Stimulated activated CD4-positive, alpha-beta T cell treated with anti-CD3 and anti-CD28 coated beads, Interleukin-12 subunit alpha, Interleukin-12 subunit beta, amount 100 ng/mL, for 4 hours (primary cell): Measurements from ENCODE around the gene IZUMO2.
"Not testable (repeated sequence)": the region's sequence is repeated elsewhere in the genome, so short reads cannot be mapped to it uniquely, and the experiment has no call there.

Source experiments
- DNase-seq: peaks from one replicate; pipeline ENCODE4 v3.0.0-alpha.2; 2020

Gene IZUMO2

GRCh38 chr19:50134777-50135719 lies 28.0 kb downstream of the IZUMO2 start:
- not testable (repeated sequence) for DNase-seq

GRCh38 chr19:50133518-50134492 lies 29.3 kb downstream of the IZUMO2 start:
- DNase-seq, result not testable (repeated sequence)

GRCh38 chr19:50104012-50104411 lies 59.1 kb downstream of the IZUMO2 start:
- DNase-seq, result not testable (repeated sequence)

- not testable (repeated sequence) for DNase-seq
Measured at GRCh38 chr19:50103405-50103804, 59.7 kb downstream of the IZUMO2 start.
